HG03378 (cell line): Measurements from ENCODE around the gene CEP126.
"Not testable (repeated sequence)": the region's sequence is repeated elsewhere in the genome, so short reads cannot be mapped to it uniquely, and the experiment has no call there.

Source experiments
- ATAC-seq: cut with Tn5 transposase; IDR thresholded peaks from one replicate; pipeline ENCODE4 v1.9.1; 2021; ENCODE audit warnings: mild to moderate bottlenecking, moderate library complexity; ENCODE audit not compliant: unreplicated experiment

CEP126 gene

DNA sequence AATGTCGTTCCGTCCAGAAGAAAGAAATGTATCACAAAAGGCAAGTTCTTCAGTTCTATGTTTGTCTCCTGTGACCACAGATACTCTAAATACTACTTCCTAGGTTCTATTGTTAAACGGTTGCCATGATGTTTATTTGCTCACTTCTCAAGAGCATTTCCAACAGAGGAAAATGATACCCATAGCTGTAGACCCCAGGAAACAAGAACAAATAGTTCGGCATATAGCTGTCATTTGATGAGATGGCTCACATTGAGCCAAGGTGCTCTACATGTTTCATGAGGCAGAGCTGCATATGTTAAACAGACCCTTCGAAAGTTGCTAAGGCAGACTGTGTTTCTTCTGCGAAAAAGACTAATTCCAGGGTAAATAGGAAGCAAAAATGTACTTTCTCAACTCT lies 16.9 kb downstream of the CEP126 start:
- no peak for ATAC-seq

DNA sequence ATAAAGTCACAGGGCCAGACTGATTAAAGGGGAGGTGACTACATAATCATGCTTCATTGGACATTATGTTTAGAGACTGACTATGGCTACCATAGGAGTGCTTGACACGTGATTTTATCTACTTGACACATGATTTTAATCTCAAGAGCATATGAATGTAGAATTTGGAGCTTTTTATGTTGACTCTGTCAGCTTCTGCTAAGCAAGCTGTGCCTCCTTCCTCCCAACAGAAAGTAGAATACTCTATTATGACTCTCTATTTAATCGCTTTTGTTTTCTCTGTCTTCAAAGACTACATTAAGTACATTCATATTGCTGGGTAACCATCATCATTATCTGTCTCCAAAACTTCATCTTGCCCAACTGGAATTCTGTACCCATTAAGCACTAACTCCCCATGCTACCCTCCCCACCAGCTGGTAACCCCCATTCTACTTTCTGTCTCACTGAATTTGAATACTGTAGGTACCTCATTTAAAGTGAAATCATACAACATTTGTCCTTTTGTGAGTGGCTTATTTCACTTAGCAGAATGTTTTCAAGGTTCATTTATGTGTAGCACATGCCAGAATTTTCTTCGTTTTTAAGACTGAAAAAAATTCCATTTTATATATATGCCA lies 26.2 kb downstream of the CEP126 start:
- no peak for ATAC-seq

DNA sequence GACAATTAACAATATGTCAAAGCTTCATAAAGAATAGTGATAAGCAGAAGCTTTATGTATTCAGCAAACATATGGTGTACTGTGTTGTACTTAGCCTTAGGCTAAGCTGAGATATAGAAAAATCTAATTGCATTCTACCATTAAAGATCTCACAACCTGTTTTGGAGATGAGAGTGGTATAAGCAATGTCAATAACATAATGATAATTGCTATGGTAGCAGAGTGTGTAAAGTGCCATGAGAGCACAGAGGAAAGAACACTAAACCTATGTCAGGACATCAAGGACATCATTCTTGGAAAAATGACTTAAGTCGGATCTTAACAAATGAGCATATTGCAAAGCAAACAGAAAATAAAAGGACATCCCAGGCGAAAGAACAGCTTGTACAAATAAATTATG lies 30.1 kb downstream of the CEP126 start:
- ATAC-seq, result no peak

DNA sequence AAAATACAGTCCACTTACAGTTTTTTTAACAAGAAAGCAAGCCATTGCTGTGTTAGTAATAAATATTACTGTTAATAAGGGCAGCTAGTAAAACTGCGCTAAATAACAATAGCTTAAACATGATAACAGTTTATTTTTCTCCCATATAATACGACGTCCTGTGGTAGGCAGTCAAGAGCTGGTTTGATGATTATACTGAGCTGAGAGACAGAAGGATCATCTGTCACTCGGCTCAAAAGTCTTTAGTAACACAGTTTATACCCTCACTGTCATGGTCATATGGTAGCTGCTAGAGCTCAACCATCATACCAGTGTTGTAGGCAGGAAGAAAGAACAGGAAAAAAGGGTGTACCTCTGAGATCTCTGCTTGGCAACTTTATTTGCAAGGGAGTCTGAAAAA lies 30.6 kb downstream of the CEP126 start:
- no peak for ATAC-seq

DNA sequence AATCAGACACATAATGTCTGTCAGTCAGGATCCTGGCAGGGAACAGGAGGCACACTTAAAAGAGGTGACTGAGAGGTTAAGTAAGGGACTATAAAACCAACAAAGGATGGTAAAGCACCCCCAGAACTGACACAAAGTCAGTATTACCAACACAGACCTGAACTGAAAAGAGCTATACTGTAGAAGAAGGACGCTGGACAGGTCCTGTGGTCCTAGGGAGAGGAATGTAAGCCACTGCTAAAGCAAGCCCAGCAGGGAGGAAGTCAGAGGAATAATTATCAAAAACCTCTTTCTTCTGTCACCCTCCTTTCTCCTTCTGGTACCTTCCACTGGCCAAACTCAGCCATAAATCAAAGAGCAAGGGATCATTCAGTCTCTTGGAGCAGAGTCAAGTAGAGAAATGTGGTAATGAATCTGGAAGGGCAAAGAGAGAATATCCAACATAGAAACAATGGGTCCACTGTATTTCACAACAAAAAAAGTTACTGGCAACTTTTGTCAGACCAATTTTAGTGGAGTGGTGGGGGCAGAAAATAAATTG lies 34.9 kb downstream of the CEP126 start:
- ATAC-seq, result no peak

DNA sequence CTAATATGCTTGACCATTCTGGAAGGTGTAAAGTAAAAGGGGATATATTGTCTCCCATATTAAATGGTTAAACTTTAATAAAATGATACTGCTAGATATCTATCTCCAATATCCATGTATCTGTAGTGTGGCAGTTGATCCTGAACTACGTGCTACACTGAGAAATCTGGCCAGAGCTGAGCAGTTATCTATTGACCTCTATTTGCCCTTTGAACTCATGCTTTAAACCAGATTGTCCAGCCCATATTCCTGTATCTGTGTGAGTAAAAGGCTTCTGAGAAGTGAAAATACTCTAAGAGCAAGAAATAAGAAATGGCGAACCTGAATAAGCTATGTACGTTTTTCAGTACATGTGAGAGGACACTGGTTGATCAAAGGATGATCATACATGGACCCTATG lies 40.5 kb downstream of the CEP126 start:
- ATAC-seq, result no peak

DNA sequence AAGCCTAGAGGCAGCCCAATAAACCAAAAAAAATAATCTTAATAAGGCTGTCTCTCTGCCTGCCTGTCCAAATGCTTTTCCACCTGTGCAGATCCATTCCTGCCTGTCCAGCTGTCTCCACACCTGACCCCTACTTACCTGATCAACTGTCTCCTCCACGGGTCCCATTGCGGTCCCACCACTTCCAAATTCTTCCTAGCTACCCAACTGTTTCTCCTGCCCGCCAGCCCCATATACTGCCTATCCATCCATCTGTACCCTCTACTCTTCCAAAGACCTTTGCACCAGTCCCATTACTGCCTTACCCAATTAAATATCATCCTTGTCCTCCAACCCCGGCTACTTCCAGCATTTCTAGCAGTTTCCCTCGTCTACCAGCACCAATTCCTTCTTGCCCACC lies 40.9 kb downstream of the CEP126 start:
- no peak for ATAC-seq

DNA sequence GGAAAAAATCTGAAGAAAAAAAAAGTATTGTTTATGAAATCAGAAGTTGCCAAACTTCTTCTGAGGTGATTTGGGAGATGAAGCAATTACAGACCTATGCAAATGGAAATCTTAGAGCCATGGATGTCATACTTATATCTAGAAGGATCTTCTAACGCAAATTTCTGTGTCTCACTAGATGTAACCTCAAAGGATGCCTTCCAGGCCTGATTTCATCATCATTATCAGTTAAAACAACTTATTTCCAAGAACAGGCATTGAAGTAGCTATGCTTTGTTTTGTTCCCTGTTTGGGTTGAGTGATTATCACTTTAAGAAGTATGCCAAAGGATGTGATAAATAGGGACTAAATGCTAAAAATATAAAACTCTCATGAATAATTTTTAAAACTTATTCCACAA lies 45.4 kb downstream of the CEP126 start:
- ATAC-seq, result no peak

DNA sequence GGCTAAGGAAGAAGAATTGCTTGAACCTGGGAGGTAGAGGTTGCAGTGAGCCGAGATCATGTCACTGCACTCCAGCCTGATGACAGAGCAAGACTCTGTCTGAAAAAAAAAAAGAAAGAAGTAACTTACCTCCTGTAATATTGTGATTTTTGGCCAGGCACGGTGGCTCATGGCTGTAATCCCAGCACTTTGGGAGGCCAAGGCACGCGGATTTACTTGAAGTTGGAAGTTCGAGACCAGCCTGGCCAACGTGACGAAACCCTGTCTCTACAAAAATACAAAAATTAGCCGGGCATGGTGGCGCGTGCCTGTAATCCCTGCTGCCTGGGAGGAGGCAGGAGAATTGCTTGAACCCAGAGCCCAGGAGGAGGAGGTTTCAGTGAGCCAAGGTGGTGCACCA lies 49.4 kb downstream of the CEP126 start:
- ATAC-seq, result not testable (repeated sequence)

DNA sequence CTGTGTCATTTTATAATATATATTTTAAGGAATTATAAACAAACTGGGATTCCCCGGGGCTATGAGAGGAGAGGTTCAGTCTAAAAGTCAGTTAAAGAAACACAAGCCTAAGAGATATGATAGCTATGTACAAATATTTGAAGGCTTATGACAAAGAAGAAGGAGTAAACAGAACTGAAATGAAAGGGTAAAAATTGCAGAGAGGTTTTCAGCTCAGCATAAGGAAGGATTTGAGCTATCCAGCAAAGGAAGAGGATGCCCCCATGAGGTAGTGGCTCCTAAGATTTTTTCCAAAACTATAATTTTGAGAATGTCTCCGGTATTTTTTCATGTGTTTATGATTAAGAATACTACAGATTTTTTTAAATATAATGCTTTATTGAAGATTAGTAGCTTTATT lies 59.4 kb downstream of the CEP126 start:
- ATAC-seq, result no peak

DNA sequence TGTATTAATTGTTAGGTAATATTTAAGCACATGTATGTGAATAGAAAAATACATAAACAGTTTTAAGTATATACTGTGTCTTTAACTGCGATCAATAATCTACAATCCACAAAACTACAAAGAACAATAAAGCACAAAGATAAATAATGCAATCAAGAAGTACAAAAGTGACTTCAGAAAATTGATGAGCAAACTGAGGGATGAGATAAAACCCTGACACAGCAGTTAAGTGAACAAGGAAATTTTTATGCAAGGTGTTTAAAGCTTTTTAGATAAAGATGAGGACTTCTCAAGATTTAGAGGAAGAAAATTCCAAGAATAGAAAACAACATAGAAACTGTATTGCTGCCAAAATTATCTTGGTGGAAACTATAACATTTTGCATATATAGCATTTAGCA lies 60.0 kb downstream of the CEP126 start:
- ATAC-seq, result no peak

DNA sequence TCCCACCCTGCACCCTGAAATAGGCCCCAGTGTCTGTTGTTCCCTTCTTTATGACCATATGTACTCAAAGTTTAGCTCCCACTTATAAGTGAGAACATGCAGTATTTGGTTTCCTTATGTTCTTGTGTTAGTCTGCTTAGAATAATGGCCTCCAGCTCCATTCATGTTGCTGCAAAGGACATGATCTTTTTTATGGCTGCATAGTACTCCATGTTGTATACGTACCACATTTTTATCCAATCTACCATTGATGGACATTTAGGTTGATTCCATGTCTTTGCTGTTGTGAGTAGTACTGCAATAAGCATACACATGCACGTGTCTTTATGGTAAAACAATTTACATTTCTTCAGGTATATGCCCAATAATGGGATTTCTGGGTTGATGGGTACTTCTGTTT lies 60.9 kb downstream of the CEP126 start:
- no peak for ATAC-seq

DNA sequence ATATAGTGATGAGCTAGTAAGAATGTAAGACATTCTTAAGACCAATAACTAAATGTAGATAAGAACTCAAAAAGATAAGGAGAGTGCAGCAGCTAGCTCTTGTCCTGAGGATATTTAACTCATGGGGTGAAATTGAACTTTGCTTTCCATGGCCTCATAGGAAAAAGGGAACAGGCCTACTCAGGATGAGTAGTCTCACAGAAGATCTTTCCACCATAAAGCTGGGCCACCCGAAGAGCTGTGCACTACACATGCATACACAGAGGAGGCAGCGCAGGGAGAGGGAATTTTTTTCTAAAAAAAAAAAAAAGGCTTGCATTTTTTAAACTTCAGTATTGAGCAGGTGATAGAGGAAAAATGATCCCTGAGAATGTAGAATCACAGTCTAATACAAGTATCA lies 72.6 kb downstream of the CEP126 start:
- ATAC-seq, result no peak

DNA sequence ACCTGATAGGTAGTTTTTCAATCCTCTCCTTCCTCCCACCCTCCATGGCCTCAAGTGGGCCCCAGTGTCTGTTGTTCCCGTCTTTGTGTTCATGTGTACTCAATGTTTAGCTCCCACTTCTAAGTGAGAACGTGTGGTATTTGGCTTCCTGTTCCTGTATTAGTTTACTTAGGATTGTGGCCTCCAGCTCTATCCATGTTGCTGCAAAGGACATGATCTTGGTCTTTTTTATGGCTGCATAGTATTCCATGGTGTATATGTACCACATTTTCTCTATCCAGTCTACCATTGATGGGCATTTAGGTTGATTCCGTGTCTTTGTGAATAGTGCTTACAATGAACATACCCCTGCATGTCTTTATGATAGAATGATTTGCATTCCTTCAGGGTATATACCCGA lies 78.4 kb downstream of the CEP126 start:
- ATAC-seq, result no peak

DNA sequence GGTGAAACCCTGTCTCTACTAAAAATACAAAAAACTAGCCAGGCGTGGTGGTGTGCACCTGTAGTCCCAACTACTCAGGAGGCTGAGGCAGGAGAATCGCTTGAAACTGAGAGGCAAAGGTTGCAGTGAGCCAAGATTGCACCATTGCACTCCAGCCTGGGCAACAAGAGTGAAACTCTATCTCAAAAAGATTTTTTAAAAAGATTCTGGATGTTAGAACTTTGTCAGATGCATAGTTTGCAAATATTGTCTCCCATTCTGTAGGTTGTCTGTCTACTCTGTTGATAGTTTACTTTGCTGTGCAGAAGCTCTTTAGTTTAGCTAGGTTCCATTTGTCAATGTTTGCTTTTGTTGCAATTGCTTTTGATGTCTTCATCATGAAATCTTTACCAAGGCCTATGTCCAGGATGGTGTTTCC lies 79.3 kb downstream of the CEP126 start:
- not testable (repeated sequence) for ATAC-seq

DNA sequence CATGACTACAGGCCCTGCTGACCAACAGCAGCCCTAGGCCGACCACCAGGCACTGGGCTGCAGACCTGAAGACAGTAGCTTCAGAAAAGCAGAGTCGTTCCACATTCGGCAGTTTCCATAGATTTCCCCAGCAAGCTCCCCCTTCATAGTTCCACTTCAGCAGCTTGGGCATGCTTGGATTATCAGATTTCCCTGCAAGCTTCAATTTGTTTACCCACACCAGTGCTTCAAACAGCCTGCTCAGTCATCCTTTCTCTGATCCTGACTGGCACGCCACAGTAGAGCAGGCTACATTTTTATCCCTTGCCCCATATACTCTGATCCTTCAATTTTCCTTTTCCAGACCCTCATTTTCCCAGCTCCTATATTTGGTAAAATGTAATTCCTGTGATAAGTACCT lies 81.3 kb downstream of the CEP126 start:
- no peak for ATAC-seq

DNA sequence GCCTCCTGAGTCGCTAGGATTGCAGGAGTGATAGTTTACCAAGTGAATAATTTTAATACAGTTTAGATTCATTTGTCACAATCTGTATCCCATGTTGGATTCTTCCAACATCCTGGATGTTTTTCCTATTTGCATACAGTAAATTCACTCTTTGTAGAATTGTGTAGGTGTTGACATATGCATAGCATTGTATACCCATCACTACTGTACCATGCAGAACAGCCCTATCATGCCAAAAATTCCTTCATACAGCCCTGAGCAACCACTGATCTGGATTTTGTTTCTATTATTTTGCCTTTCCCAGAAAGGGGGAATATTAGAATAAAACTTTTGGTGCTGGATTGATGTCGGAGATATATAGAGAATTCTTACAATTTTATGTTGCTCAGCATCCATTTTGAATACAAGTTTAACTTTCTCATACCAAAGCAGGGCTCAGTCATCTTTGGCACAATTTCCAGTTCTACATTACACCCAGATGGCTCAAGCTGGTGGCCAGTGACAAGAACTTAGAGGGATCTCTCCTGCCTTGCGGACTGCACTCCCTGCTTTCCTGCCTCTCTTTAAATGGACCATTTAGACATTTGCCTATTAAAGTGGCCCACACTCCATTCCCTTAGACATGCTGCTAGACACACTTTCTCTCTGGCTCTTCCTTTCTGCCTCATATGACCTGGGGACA lies 87.0 kb downstream of the CEP126 start:
- ATAC-seq, result no peak

DNA sequence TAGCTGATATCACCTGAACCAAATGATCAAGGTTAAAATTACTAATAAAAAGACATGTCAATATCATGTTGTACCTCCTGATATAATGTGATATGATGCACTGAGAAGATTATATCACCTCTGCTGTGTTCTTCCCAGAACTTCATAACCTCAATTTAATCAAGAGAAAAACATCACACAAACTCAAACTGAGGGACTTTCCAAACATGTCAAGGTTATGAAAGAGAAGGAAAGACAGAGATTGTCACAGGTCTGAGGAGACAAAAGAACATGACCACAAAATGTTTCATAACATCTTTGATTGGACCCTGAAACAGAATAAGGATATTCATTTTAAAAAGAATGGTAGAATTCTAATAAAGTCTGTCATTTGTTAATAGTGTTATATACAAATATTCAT lies 89.4 kb downstream of the CEP126 start:
- ATAC-seq, result no peak

DNA sequence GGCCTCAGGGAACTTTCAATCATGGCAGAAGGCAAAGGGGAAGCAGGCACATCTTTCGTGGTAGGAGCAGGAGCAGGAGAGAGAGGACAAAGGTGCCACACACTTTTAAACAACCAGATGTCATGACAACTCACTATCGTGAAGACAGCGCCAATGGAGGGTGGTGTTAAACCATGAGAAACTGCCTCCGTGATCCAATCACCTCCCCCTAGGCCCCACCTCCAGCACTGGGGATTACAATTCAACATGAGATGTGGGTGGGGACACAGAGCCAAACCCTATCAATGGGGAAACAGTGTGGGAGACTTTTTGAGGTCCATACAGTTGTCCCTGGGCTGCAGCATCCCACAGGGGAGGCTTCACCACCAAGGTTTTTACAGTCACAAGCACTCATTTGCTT lies 90.5 kb downstream of the CEP126 start:
- ATAC-seq, result no peak

DNA sequence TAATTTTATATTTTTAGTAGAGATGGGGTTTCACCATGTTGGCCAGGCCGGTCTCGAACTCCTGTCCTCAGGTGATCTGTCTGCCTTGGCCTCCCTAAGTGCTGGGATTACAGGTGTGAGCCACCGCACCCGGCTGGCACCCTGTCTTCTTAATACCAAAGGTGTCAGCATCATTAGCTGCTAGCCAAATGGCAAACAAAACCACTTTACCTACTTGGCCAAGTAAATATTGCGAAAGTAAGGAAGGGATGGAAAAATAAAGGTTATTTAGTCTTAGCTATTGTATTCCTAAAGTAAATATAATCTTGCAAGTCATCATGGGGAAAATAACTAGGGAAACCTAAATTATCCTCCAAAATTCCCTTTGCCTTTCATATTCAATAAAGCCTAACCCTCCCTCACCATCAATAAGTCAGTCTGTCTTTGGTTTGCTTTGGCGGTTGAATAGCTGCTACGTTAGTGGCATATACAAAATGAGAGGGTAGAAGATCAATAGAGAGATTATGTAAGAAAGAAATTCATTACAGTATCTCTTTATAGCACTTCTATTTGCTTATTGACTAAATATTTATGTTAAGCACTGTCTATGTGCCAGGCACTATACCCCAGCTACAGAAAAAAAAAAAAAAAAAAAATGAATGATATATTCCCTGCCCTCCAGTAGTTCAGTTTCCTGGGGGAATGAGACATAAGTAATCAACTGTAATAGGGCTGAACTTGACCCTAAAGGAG lies 92.2 kb downstream of the CEP126 start:
- no peak for ATAC-seq

DNA sequence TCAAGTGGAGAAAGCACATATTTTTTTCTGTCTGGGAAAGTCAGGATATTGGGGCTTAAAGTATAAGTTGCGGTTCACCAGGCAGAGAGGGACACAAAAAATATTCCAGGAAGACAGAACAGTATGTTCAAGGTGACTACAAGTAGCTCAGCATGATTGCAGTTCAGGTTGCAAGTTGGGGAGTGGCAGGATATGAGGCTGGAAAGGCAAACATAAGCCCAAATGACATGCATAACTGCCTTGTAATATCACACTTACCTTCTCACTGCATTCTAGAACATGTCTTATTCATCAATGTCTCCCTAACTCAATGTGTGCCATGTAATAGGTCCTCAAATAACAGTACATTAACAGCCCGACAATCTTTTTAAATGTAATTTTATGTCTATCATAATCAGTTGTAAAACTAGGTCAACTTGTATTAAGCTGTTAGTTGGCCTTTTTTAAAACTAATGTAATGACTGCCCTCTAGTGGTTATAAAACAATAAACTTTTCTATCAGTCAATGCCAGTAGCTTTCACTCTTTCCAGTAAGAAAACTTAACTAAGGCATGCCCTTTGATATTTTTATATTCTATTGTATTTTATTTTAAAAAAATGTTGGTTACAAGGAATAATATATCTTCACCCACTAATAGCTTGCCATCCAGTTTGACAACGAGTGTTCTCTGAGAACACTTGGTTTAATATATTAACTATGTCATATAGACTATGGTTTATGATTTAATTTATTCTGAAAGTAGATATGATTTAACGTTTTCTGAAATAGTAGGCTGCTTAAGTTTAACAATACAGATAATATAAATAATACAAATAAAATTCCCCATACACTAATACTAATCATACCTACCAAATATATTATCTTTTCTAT lies 93.0 kb downstream of the CEP126 start:
- peak; percentile 76 for ATAC-seq
